Activated naive CD8-positive, alpha-beta T cell treated with anti-CD3 and anti-CD28 coated beads, Interleukin-2, amount 50 U/mL, for 16 hours (primary cell): ENCODE measurements around the gene PLK4.
"Not testable (repeated sequence)": the region's sequence is repeated elsewhere in the genome, so short reads cannot be mapped to it uniquely, and the experiment has no call there.

Source experiments
- DNase-seq: peaks from one replicate; pipeline ENCODE4 v3.0.0-alpha.2; 2020; ENCODE audit warnings: low read depth, low spot score

The PLK4 gene

GRCh38 chr4:127905029-127905428 is 24.3 kb downstream of the PLK4 start:
- no peak for DNase-seq

- DNase-seq: no peak
Measured at GRCh38 chr4:127916512-127916911, 35.8 kb downstream of the PLK4 start.

- DNase-seq: no peak
Measured at GRCh38 chr4:127917151-127917550, 36.5 kb downstream of the PLK4 start.

DNA sequence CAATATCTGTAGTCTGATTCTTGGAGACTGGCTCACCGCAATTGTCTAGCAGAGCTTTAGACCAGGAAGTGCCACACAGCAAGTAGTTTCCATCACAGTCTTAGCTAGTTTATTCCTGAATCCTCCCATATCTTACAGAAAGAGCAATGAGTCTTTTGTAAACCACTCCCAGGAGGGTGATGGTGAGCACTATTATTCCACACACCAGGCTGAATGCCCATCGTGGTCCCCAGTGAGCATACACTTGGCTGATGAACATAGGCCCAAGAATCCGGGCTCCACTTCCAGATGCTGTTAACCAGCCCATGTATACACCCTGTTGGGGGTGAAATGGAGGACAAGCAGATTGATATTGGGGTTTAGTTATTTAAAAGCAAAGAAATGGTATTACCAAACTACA is 39.8 kb downstream of the PLK4 start:
- DNase-seq: no peak

DNA sequence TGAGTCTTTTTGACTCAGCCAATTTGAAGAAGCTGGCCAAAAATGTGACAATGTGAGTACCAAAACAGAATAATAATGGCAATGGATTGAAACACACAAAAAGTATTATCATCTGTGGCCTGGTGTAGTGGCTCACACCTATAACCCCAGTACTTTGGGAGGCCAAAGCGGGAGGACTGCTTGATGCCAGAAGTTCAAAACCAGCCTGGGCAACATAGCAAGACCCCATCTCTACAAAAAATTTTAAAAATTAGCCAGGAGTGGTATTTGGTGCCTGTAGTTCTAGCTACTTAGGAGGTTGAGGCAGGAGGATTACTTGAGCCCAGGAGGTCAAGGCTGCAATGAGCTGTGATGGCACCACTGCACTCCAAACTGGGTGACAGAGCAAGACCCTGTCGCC is 41.5 kb downstream of the PLK4 start:
- no peak for DNase-seq

DNA sequence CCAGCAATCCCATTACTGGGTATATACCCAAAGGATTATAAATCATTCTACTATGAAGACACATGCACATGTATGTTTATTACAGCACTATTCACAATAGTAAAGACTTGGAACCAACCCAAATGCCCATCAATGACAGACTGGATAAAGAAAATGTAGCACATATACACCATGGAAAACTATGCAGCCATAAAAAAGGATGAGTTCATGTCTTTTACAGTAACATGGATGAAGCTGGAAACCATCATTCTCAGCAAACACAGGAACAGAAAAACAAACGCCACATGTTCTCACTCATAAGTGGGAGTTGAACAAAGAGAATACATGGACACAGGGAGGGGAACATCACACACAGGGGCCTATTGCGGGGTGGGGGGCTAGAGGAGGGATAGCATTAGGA is 45.0 kb downstream of the PLK4 start:
- not testable (repeated sequence) for DNase-seq

DNA sequence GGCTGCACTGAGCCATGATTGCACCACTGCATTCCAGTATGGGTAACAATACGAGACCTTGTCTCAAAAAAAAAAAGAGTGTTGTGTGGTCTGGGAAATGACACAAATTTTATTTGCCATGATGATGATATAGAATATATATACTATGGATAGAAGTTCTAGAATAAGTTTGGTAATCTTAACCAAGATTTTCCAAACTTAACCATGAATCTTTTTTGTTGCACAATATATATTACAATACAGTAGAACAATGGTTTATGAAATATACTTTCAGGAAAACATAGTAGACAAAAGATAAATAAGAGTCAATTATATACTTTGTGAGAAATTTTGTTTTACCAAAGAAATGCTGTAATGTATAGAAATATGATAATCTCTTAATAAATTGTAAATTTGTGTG is 49.5 kb downstream of the PLK4 start:
- DNase-seq: no peak

- DNase-seq: not testable (repeated sequence)
Measured at GRCh38 chr4:127931836-127932235, 51.1 kb downstream of the PLK4 start.

DNA sequence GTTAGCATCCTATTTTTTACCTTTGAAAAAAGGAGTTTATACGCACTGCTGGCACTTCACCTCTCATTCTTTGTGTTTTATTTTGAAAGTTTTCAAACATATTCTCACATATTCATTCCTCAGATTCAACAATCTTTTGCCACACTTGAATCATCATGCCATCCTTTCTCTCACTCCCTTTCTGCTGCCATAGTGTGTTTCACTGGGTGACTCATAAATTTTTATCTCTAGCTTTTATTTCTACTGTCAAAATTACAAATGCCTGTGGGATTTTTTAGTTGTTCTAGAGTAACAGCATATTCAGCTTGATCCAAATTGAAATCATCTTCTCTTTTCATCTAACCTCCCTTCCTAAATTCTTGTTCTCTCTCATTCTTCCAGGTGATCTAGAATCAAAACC is 56.3 kb downstream of the PLK4 start:
- no peak for DNase-seq
